Astrocyte (in vitro differentiated cells and primary cell): ENCODE results near the gene REPIN1. TPM values are rescaled to one million over a fixed set of nuclear protein-coding genes. Genes with fewer than 3 reads are reported as not detected.

Source experiments
- DNase-seq: peaks from one replicate; pipeline ENCODE4 v3.0.0-alpha.2; 2010; ENCODE audit warnings: low read depth
- FAIRE-seq: peaks from 2 replicates; lab custom pipeline; 2011; peaks lifted over from hg19 to GRCh38; lab: Jason Lieb, UNC
- H2AFZ ChIP-seq: 2 replicates; pipeline ENCODE4 v1.6.0; 2012; ENCODE audit warnings: low read depth, low read length, inconsistent platforms
- H3K27ac ChIP-seq: 2 replicates; pipeline ENCODE4 v1.5.1; 2011; ENCODE audit warnings: low read depth, low read length, inconsistent platforms
- H3K27me3 ChIP-seq: 2 replicates; pipeline ENCODE4 v1.6.0; 2011; ENCODE audit warnings: low read length, inconsistent platforms; ENCODE audit not compliant: insufficient read depth
- H3K36me3 ChIP-seq: 2 replicates; pipeline ENCODE4 v1.5.1; 2011; ENCODE audit warnings: low read length, inconsistent platforms; ENCODE audit not compliant: insufficient read depth
- H3K4me1 ChIP-seq: 2 replicates; pipeline ENCODE4 v1.5.1; 2011; ENCODE audit warnings: low read length, inconsistent platforms; ENCODE audit not compliant: insufficient read depth
- H3K4me2 ChIP-seq: 2 replicates; pipeline ENCODE4 v1.6.0; 2012; ENCODE audit warnings: low read length, inconsistent platforms
- H3K4me3 ChIP-seq: 2 replicates; pipeline ENCODE4 v1.5.1; 2011; ENCODE audit warnings: low read depth, mild to moderate bottlenecking, low read length, inconsistent platforms; ENCODE audit not compliant: insufficient read depth
- H3K79me2 ChIP-seq: 2 replicates; pipeline ENCODE4 v1.6.0; 2012; ENCODE audit warnings: mild to moderate bottlenecking, low read length, inconsistent platforms; ENCODE audit not compliant: insufficient read depth
- H3K9ac ChIP-seq: 2 replicates; pipeline ENCODE4 v1.6.0; 2012; ENCODE audit warnings: mild to moderate bottlenecking, low read length, inconsistent platforms
- H3K9me3 ChIP-seq: 2 replicates; pipeline ENCODE4 v1.5.1; 2012; ENCODE audit warnings: low read depth, mild to moderate bottlenecking, low read length, inconsistent platforms; ENCODE audit not compliant: insufficient read depth
- H4K20me1 ChIP-seq: 2 replicates; pipeline ENCODE4 v1.6.0; 2012; ENCODE audit warnings: low read length, inconsistent platforms; ENCODE audit not compliant: insufficient read depth
- H3K27ac Mint-ChIP-seq: one replicate; pipeline ENCODE4 v1.8.0; 2021; ENCODE audit warnings: mild to moderate bottlenecking, mixed read lengths; ENCODE audit not compliant: unreplicated experiment
- H3K27me3 Mint-ChIP-seq: one replicate; pipeline ENCODE4 v1.8.0; 2021; ENCODE audit warnings: low read depth, mixed read lengths; ENCODE audit not compliant: unreplicated experiment
- H3K36me3 Mint-ChIP-seq: one replicate; pipeline ENCODE4 v1.8.0; 2021; ENCODE audit warnings: low read depth, mixed read lengths; ENCODE audit not compliant: unreplicated experiment
- H3K4me1 Mint-ChIP-seq: one replicate; pipeline ENCODE4 v1.8.0; 2021; ENCODE audit warnings: low read depth, mixed read lengths; ENCODE audit not compliant: unreplicated experiment
- H3K4me3 Mint-ChIP-seq: one replicate; pipeline ENCODE4 v1.8.0; 2021; ENCODE audit warnings: mild to moderate bottlenecking, moderate library complexity, mixed read lengths; ENCODE audit not compliant: unreplicated experiment
- H3K9me3 Mint-ChIP-seq: one replicate; pipeline ENCODE4 v1.8.0; 2021; ENCODE audit warnings: mild to moderate bottlenecking, mixed read lengths; ENCODE audit not compliant: unreplicated experiment
- CTCF ChIP-seq: IDR thresholded peaks from 2 replicates; pipeline ENCODE4 v1.5.1; 2011; ENCODE audit warnings: low read depth, mild to moderate bottlenecking, inconsistent platforms, low read length, moderate library complexity; ENCODE audit not compliant: insufficient read depth
- EZH2 ChIP-seq: IDR thresholded peaks from 2 replicates; pipeline ENCODE4 v1.6.1; 2012; ENCODE audit warnings: mild to moderate bottlenecking, low read length, inconsistent platforms; ENCODE audit not compliant: insufficient read depth
- total RNA-seq: library from RNA; stranded (reverse); gene quantifications from 2 replicates; pipeline ENCODE4 v1.2.1, GENCODE V29; 2021

REPIN1 gene
- total RNA-seq, 1 donor from 2014 or later: 95.3 TPM

GRCh38 chr7:150325901-150326300 lies 42.7 kb upstream of the REPIN1 start:
- Histone ChIP-seq H3K4me1 (peaks cover 15% of the 10 kb centered on the region), H3K27me3 (no peaks in the 10 kb centered on the region), H3K4me3 (no peak overlapping the region), H3K9me3 (no peaks in the 10 kb centered on the region), H3K79me2 (no peaks in the 10 kb centered on the region), H3K27ac (no peak overlapping the region), H2AFZ (no peak overlapping the region), H3K36me3 (no peaks in the 10 kb centered on the region), H3K4me2 (no peak overlapping the region), H4K20me1 (no peaks in the 10 kb centered on the region), H3K9ac (no peak overlapping the region)
- no peak for FAIRE-seq
- no peak for TF ChIP-seq EZH2
- Mint-ChIP-seq H3K27ac (peak overlapping the region; percentile 4), H3K4me3 (no peak overlapping the region), H3K9me3 (peaks cover 3% of the 10 kb centered on the region), H3K4me1 (peaks cover 21% of the 10 kb centered on the region), H3K27me3 (peaks cover 2% of the 10 kb centered on the region), H3K36me3 (peaks cover 4% of the 10 kb centered on the region)
- no peak for DNase-seq

- H3K79me2 ChIP-seq: no peaks in the 10 kb centered on the region
- no peaks in the 10 kb centered on the region for H3K36me3 ChIP-seq
- H3K4me2 ChIP-seq: no peak overlapping the region
- H3K27me3 Mint-ChIP-seq: peaks cover 6% of the 10 kb centered on the region
- peaks cover 4% of the 10 kb centered on the region for H3K36me3 Mint-ChIP-seq
- FAIRE-seq: no peak
- no peak overlapping the region for H2AFZ ChIP-seq
- H4K20me1 ChIP-seq: no peaks in the 10 kb centered on the region
- peaks cover 3% of the 10 kb centered on the region for H3K9me3 Mint-ChIP-seq
- H3K9me3 ChIP-seq: no peaks in the 10 kb centered on the region
- no peaks in the 10 kb centered on the region for H3K27me3 ChIP-seq
- no peak overlapping the region for H3K27ac ChIP-seq
- peaks cover 15% of the 10 kb centered on the region for H3K4me1 ChIP-seq
- DNase-seq: no peak
- no peak overlapping the region for H3K9ac ChIP-seq
- peaks cover 21% of the 10 kb centered on the region for H3K4me1 Mint-ChIP-seq
- no peak overlapping the region for H3K4me3 ChIP-seq
- H3K27ac Mint-ChIP-seq: no peak overlapping the region
- no peak overlapping the region for H3K4me3 Mint-ChIP-seq
- TF ChIP-seq CTCF: no peak
- no peak for TF ChIP-seq EZH2
Observed at GRCh38 chr7:150326657-150327268, 41.9 kb upstream of the REPIN1 start.

GRCh38 chr7:150327308-150327707 lies 41.3 kb upstream of the REPIN1 start:
- Histone ChIP-seq H3K27me3 (no peaks in the 10 kb centered on the region), H3K79me2 (no peaks in the 10 kb centered on the region), H3K4me2 (no peak overlapping the region), H2AFZ (no peak overlapping the region), H3K4me3 (no peak overlapping the region), H3K9me3 (no peaks in the 10 kb centered on the region), H3K4me1 (peaks cover 15% of the 10 kb centered on the region), H3K9ac (no peak overlapping the region), H3K36me3 (no peaks in the 10 kb centered on the region), H3K27ac (no peak overlapping the region), H4K20me1 (no peaks in the 10 kb centered on the region)
- H3K9me3 Mint-ChIP-seq: peaks cover 3% of the 10 kb centered on the region
- no peak for FAIRE-seq
- H3K4me3 Mint-ChIP-seq: no peak overlapping the region
- peaks cover 21% of the 10 kb centered on the region for H3K4me1 Mint-ChIP-seq
- H3K36me3 Mint-ChIP-seq: peaks cover 4% of the 10 kb centered on the region
- peaks cover 4% of the 10 kb centered on the region for H3K27me3 Mint-ChIP-seq
- H3K27ac Mint-ChIP-seq: no peak overlapping the region
- no peak for DNase-seq
- TF ChIP-seq CTCF: no peak
- no peak for TF ChIP-seq EZH2
